Ovary (tissue), 3 donors: ENCODE measurements around the gene FARP1.

ENCODE experiments used
- EP300 ChIP-seq: sonication (generic); formaldehyde crosslinking; IDR thresholded peaks from one replicate; pipeline ENCODE4 v1.6.1; 2017; ENCODE audit warnings: antibody characterized with exemption
- POLR2A ChIP-seq: fragments of 450-650 bp; IDR thresholded peaks from one replicate; pipeline ENCODE4 v1.6.1; 2017; ENCODE audit warnings: antibody characterized with exemption, mild to moderate bottlenecking, moderate library complexity
- TF ChIP-seq, protein P1 (sequence below), 3 donors: fragments of 450-650 bp in 2 of 3; fragments of 200-600 bp in 1 of 3; IDR thresholded peaks; one replicate each; pipeline versions ENCODE4 v1.5.1 to v1.8.0; 2016 to 2022; ENCODE audit warnings: antibody characterized with exemption in 3 of 3, mild to moderate bottlenecking in 1 of 3
- donor health status: DM: no; HTN: no; CAD: no.

DNA sequence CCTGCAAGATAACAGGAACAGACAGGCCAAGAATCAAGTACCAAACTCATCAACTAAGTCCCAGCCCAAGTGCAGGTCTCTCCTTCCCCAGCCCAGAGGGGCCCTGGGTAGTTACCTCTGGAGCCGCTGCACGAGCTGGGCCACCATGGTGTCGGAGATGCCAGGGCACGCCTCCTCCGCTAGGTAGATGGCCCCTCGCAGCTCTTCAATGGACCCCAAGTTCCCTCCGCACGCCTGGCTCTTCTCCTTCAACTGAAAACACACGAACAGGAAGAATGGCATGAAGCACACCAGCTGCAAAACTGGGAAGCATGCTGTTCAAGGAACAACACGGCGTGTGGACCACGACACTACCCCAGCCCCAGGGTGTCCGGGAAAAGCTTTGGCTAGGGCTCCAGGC is 314.2 kb downstream of the FARP1 start:
- TF ChIP-seq POLR2A (no peak), EP300 (no peak)
- TF ChIP-seq, protein P1, sequence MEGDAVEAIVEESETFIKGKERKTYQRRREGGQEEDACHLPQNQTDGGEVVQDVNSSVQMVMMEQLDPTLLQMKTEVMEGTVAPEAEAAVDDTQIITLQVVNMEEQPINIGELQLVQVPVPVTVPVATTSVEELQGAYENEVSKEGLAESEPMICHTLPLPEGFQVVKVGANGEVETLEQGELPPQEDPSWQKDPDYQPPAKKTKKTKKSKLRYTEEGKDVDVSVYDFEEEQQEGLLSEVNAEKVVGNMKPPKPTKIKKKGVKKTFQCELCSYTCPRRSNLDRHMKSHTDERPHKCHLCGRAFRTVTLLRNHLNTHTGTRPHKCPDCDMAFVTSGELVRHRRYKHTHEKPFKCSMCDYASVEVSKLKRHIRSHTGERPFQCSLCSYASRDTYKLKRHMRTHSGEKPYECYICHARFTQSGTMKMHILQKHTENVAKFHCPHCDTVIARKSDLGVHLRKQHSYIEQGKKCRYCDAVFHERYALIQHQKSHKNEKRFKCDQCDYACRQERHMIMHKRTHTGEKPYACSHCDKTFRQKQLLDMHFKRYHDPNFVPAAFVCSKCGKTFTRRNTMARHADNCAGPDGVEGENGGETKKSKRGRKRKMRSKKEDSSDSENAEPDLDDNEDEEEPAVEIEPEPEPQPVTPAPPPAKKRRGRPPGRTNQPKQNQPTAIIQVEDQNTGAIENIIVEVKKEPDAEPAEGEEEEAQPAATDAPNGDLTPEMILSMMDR (IDR thresholded peaks at IDR 0.05), result no peak
